ENCODE measurements around the gene CHAF1A.

CHAF1A gene

GRCh38 chr19:4362101-4362828 is 40.2 kb upstream of the CHAF1A start:
- DNase-seq (ENCODE audit: low read depth in 1 of 2, low spot score in 1 of 2): no peak
- in situ Hi-C loops (cut with HindIII; ENCODE audit: low pct_unique_long_range_greater_than_20kb, low sequenced_read_pairs): no loop called here
- no peak for TF ChIP-seq JUND (IDR thresholded peaks at IDR 0.05; ENCODE audit: low read depth)

GRCh38 chr19:4362831-4363545 is 39.5 kb upstream of the CHAF1A start:
- peak; percentile 25 to 46 for DNase-seq (ENCODE audit: low read depth in 1 of 2, low spot score in 1 of 2)
- in situ Hi-C loops (cut with HindIII; ENCODE audit: low pct_unique_long_range_greater_than_20kb, low sequenced_read_pairs): no loop called here
- no peak for TF ChIP-seq JUND (IDR thresholded peaks at IDR 0.05; ENCODE audit: low read depth)

GRCh38 chr19:4363571-4364304 is 38.7 kb upstream of the CHAF1A start:
- in situ Hi-C loops (cut with HindIII; ENCODE audit: low pct_unique_long_range_greater_than_20kb, low sequenced_read_pairs): no loop called here
- no peak for TF ChIP-seq JUND (IDR thresholded peaks at IDR 0.05; ENCODE audit: low read depth)
- no peak for DNase-seq (ENCODE audit: low read depth in 1 of 2, low spot score in 1 of 2)

GRCh38 chr19:4365341-4365740 is 37.1 kb upstream of the CHAF1A start:
- in situ Hi-C loops (cut with HindIII; ENCODE audit: low pct_unique_long_range_greater_than_20kb, low sequenced_read_pairs): no loop called here
- no peak for TF ChIP-seq JUND (IDR thresholded peaks at IDR 0.05; ENCODE audit: low read depth)
- DNase-seq (ENCODE audit: low read depth in 1 of 2, low spot score in 1 of 2): no peak

GRCh38 chr19:4365791-4366665 is 36.4 kb upstream of the CHAF1A start:
- in situ Hi-C loops (cut with HindIII; ENCODE audit: low pct_unique_long_range_greater_than_20kb, low sequenced_read_pairs): no loop called here
- DNase-seq (ENCODE audit: low read depth in 1 of 2, low spot score in 1 of 2): no peak
- TF ChIP-seq JUND (IDR thresholded peaks at IDR 0.05; ENCODE audit: low read depth): no peak

GRCh38 chr19:4366666-4367335 is 35.6 kb upstream of the CHAF1A start:
- DNase-seq (ENCODE audit: low read depth in 1 of 2, low spot score in 1 of 2): no peak
- in situ Hi-C loops (cut with HindIII; ENCODE audit: low pct_unique_long_range_greater_than_20kb, low sequenced_read_pairs): no loop called here
- no peak for TF ChIP-seq JUND (IDR thresholded peaks at IDR 0.05; ENCODE audit: low read depth)

GRCh38 chr19:4367336-4367723 is 35.1 kb upstream of the CHAF1A start:
- in situ Hi-C loops (cut with HindIII; ENCODE audit: low pct_unique_long_range_greater_than_20kb, low sequenced_read_pairs): no loop called here
- DNase-seq (ENCODE audit: low read depth in 1 of 2, low spot score in 1 of 2): no peak
- TF ChIP-seq JUND (IDR thresholded peaks at IDR 0.05; ENCODE audit: low read depth): no peak

GRCh38 chr19:4367781-4368127 is 34.7 kb upstream of the CHAF1A start:
- TF ChIP-seq JUND (IDR thresholded peaks at IDR 0.05; ENCODE audit: low read depth): no peak
- no peak for DNase-seq (ENCODE audit: low read depth in 1 of 2, low spot score in 1 of 2)
- in situ Hi-C loops (cut with HindIII; ENCODE audit: low pct_unique_long_range_greater_than_20kb, low sequenced_read_pairs): no loop called here

- no peak for DNase-seq (ENCODE audit: low read depth in 1 of 2, low spot score in 1 of 2)
- no peak for TF ChIP-seq JUND (IDR thresholded peaks at IDR 0.05; ENCODE audit: low read depth)
- in situ Hi-C loops (cut with HindIII; ENCODE audit: low pct_unique_long_range_greater_than_20kb, low sequenced_read_pairs): no loop called here
These were observed 34.2 kb upstream of the CHAF1A start for GRCh38 chr19:4368128-4368820.

GRCh38 chr19:4369109-4369887 is 33.1 kb upstream of the CHAF1A start:
- in situ Hi-C loops (cut with HindIII; ENCODE audit: low pct_unique_long_range_greater_than_20kb, low sequenced_read_pairs): no loop called here
- TF ChIP-seq JUND (IDR thresholded peaks at IDR 0.05; ENCODE audit: low read depth): no peak
- no peak for DNase-seq (ENCODE audit: low read depth in 1 of 2, low spot score in 1 of 2)

GRCh38 chr19:4369888-4370260 is 32.6 kb upstream of the CHAF1A start:
- DNase-seq (ENCODE audit: low read depth in 1 of 2, low spot score in 1 of 2): peak in 1 of 2 experiments; percentile 38
- no peak for TF ChIP-seq JUND (IDR thresholded peaks at IDR 0.05; ENCODE audit: low read depth)
- in situ Hi-C loops (cut with HindIII; ENCODE audit: low pct_unique_long_range_greater_than_20kb, low sequenced_read_pairs): no loop called here

All from T47D (cell line).